Lung (tissue), 12 donors: ENCODE results near the gene B3GNT5. TPM values are rescaled to one million over a fixed set of nuclear protein-coding genes. Genes with fewer than 3 reads are reported as not detected.

Experiments
- ATAC-seq: fragments of 200-7000 bp; cut with Tn5 transposase; one replicate; pipeline ENCODE4 v1.9.1; 2020; ENCODE audit warnings: moderate number of reproducible peaks; ENCODE audit not compliant: insufficient read depth, low FRiP score
- DNase-seq, 3 donors: peaks; one replicate each; pipeline ENCODE4 v3.0.0-alpha.2; 2013 to 2017
- H3K27ac ChIP-seq, 2 donors: one replicate each; pipeline ENCODE4 v1.5.1; 2013; ENCODE audit warnings: mild to moderate bottlenecking in 2 of 2, moderate library complexity in 2 of 2, control low read depth in 1 of 2, inconsistent platforms in 1 of 2, low read depth in 1 of 2, low read length in 1 of 2
- H3K27me3 ChIP-seq, 3 donors: one replicate each; pipeline ENCODE4 v1.5.1; 2013; ENCODE audit warnings: low read length in 2 of 3; ENCODE audit not compliant: control insufficient read depth in 3 of 3, insufficient read depth in 3 of 3
- H3K36me3 ChIP-seq, 4 donors: one replicate each; pipeline ENCODE4 v1.5.1; 2013; ENCODE audit warnings: low read length in 4 of 4, mild to moderate bottlenecking in 1 of 4, moderate library complexity in 1 of 4; ENCODE audit not compliant: control insufficient read depth in 4 of 4, insufficient read depth in 4 of 4
- H3K4me1 ChIP-seq, 5 donors: one replicate each; pipeline ENCODE4 v1.5.1; 2013; ENCODE audit warnings: low read length in 5 of 5, mild to moderate bottlenecking in 2 of 5, moderate library complexity in 1 of 5; ENCODE audit not compliant: control insufficient read depth in 5 of 5, insufficient read depth in 5 of 5
- H3K4me3 ChIP-seq: one replicate; pipeline ENCODE4 v1.5.1; 2013; ENCODE audit warnings: mild to moderate bottlenecking, control low read depth, moderate library complexity
- H3K9ac ChIP-seq, 2 donors: one replicate each; pipeline ENCODE4 v1.5.1; 2013; ENCODE audit warnings: low read length in 2 of 2, control low read depth in 1 of 2; ENCODE audit not compliant: insufficient read depth in 1 of 2
- H3K9me3 ChIP-seq, 4 donors: one replicate each; pipeline ENCODE4 v1.5.1; 2013; ENCODE audit warnings: low read length in 3 of 4, mild to moderate bottlenecking in 1 of 4, moderate library complexity in 1 of 4; ENCODE audit not compliant: control insufficient read depth in 4 of 4, insufficient read depth in 3 of 4
- CTCF ChIP-seq: IDR thresholded peaks from 2 replicates; pipeline ENCODE4 v1.5.1; 2012; ENCODE audit warnings: mild to moderate bottlenecking; ENCODE audit errors: control extremely low read depth, extremely low read depth
- WGBS, 2 donors: extraction: QIAGEN DNeasy Blood & Tissue Kit; methylation state at CpG; one replicate each; pipeline ENCODE4 v1.1.7; 2013; 5-methylcytosine and 5-hydroxymethylcytosine counted together
- polyA plus RNA-seq, 2 donors: library from polyadenylated mRNA; stranded (reverse); fragments of 200-250 nt; gene quantifications; one replicate each; pipeline ENCODE4 v1.2.1, GENCODE V29; 2013
- total RNA-seq, 2 donors: library from RNA; depleted of rRNA in 1 of 2; stranded (reverse); fragments of >200 nt in 1 of 2; gene quantifications; one replicate each; pipeline ENCODE4 v1.2.1, GENCODE V29; 2014 to 2021
- donor health status: control.
- donor health status: control.
- donor health status: Bipolar disorder and iron deficiency.
- donor health status: healthy.
- donor health status: DM: yes; HTN: yes; CAD: no.

The B3GNT5 gene
- total and polyA plus RNA-seq, 4 donors, result 13.5 to 43.1 (median 26.8) TPM

GRCh38 chr3:183222631-183223235 is 30.3 kb upstream of the B3GNT5 start:
- Histone ChIP-seq H3K9me3 (no peaks in the 10 kb centered on the region), H3K4me3 (no peak overlapping the region), H3K27me3 (no peaks in the 10 kb centered on the region), H3K36me3 (no peaks in the 10 kb centered on the region), H3K9ac (no peak overlapping the region), H3K27ac (no peak overlapping the region), H3K4me1 (peaks cover 0 to 4% (median 0%) of the 10 kb centered on the region in 5 donors)
- 96% methylated on average over 3 of the region's 3 CpGs for WGBS, 2 donors
- no peak for TF ChIP-seq CTCF
- ATAC-seq, result no peak
- DNase-seq, result no peak

- H3K9ac ChIP-seq, result no peak overlapping the region
- no peak overlapping the region for H3K27ac ChIP-seq
- H3K4me1 ChIP-seq, result no peaks in the 10 kb centered on the region
- H3K27me3 ChIP-seq, result no peaks in the 10 kb centered on the region
- ATAC-seq (no peak), DNase-seq (no peak)
- WGBS, 2 donors, result 55 to 65% methylated on average over 11 of the region's 11 CpGs
- H3K4me3 ChIP-seq, result no peak overlapping the region
- TF ChIP-seq CTCF, result no peak
- no peaks in the 10 kb centered on the region for H3K36me3 ChIP-seq
- no peaks in the 10 kb centered on the region for H3K9me3 ChIP-seq
Observed at GRCh38 chr3:183224180-183224970, 28.7 kb upstream of the B3GNT5 start.

GRCh38 chr3:183226333-183226890 is 26.6 kb upstream of the B3GNT5 start:
- Histone ChIP-seq H3K36me3 (no peaks in the 10 kb centered on the region), H3K9me3 (no peaks in the 10 kb centered on the region), H3K4me1 (no peaks in the 10 kb centered on the region), H3K9ac (no peak overlapping the region), H3K27ac (no peak overlapping the region), H3K27me3 (no peaks in the 10 kb centered on the region), H3K4me3 (no peak overlapping the region)
- TF ChIP-seq CTCF, result no peak
- DNase-seq (peak in 1 of 3 donors; percentile 36), ATAC-seq (no peak)
- WGBS, 2 donors, result 71 to 76% methylated on average over 9 of the region's 9 CpGs
